ENCODE measurements around the gene SPNS2. TPM values are rescaled to one million over a fixed set of nuclear protein-coding genes. Genes with fewer than 3 reads are reported as not detected.

SPNS2 gene
- total RNA-seq, 1 donor from 2014 or later, result 67.0 TPM

- no peak for TF ChIP-seq CTCF (IDR thresholded peaks at IDR 0.05)
- Histone ChIP-seq H3K4me3 (no peak overlapping the region), H3K27me3 (no peaks in the 10 kb centered on the region), H3K4me1 (peaks cover 21% of the 10 kb centered on the region), H3K9me3 (no peaks in the 10 kb centered on the region), H3K36me3 (no peaks in the 10 kb centered on the region), H3K27ac (no peak overlapping the region)
- ATAC-seq (no peak), DNase-seq (no peak)
- intact Hi-C loops (cut with DNase I), result no loop called here
Observed at GRCh38 chr17:4478318-4478830, 20.3 kb upstream of the SPNS2 start.

- no peak for TF ChIP-seq CTCF (IDR thresholded peaks at IDR 0.05)
- ATAC-seq, result no peak
- DNase-seq, result no peak
- H3K4me3 ChIP-seq, result no peak overlapping the region
- peaks cover 21% of the 10 kb centered on the region for H3K4me1 ChIP-seq
- no peaks in the 10 kb centered on the region for H3K9me3 ChIP-seq
- H3K27ac ChIP-seq, result no peak overlapping the region
- intact Hi-C loops (cut with DNase I), result no loop called here
- no peaks in the 10 kb centered on the region for H3K36me3 ChIP-seq
- H3K27me3 ChIP-seq, result no peaks in the 10 kb centered on the region
Observed at GRCh38 chr17:4479340-4479981, 19.2 kb upstream of the SPNS2 start.

- Histone ChIP-seq H3K36me3 (no peaks in the 10 kb centered on the region), H3K9me3 (no peaks in the 10 kb centered on the region), H3K27ac (no peak overlapping the region), H3K4me1 (peaks cover 21% of the 10 kb centered on the region), H3K27me3 (no peaks in the 10 kb centered on the region), H3K4me3 (no peak overlapping the region)
- no peak for TF ChIP-seq CTCF (IDR thresholded peaks at IDR 0.05)
- intact Hi-C loops (cut with DNase I), result no loop called here
- no peak for DNase-seq
- no peak for ATAC-seq
Observed at GRCh38 chr17:4479982-4480751, 18.5 kb upstream of the SPNS2 start.

GRCh38 chr17:4480929-4481898 lies 17.5 kb upstream of the SPNS2 start:
- Histone ChIP-seq H3K4me1 (peaks cover 19% of the 10 kb centered on the region), H3K27me3 (no peaks in the 10 kb centered on the region), H3K27ac (no peak overlapping the region), H3K9me3 (no peaks in the 10 kb centered on the region), H3K36me3 (no peaks in the 10 kb centered on the region), H3K4me3 (no peak overlapping the region)
- no peak for TF ChIP-seq CTCF (IDR thresholded peaks at IDR 0.05)
- intact Hi-C loops (cut with DNase I), result no loop called here
- DNase-seq (no peak), ATAC-seq (peak; percentile 32)

GRCh38 chr17:4482338-4483011 lies 16.2 kb upstream of the SPNS2 start:
- Histone ChIP-seq H3K36me3 (no peaks in the 10 kb centered on the region), H3K4me3 (no peak overlapping the region), H3K4me1 (peaks cover 12% of the 10 kb centered on the region), H3K27ac (peak overlapping the region; percentile 81), H3K27me3 (no peaks in the 10 kb centered on the region), H3K9me3 (no peaks in the 10 kb centered on the region)
- intact Hi-C loops (cut with DNase I), result no loop called here
- no peak for TF ChIP-seq CTCF (IDR thresholded peaks at IDR 0.05)
- DNase-seq (no peak), ATAC-seq (no peak)
